IMR-90 (cell line): ENCODE results near the gene GZF1. TPM values are rescaled to one million over a fixed set of nuclear protein-coding genes. Genes with fewer than 3 reads are reported as not detected.

Experiments used
- ATAC-seq: fragments of 200-7000 bp; cut with Tn5 transposase; 2 replicates; pipeline ENCODE4 v1.9.1; 2020; ENCODE audit warnings: low read depth, mild to moderate bottlenecking, moderate library complexity
- BruUV-seq: library from RNA; stranded (reverse); fragments of 400-500 nt; replicated peaks from 2 replicates; lab custom pipeline; 2021; lab: Mats Ljungman, UMichigan
- CTCF ChIA-PET: fragments of 300-600 bp; formaldehyde crosslinking; extraction: SDS; loops from one replicate; lab custom pipeline; 2021; ENCODE audit warnings: antibody characterized with exemption; lab: Yijun Ruan, JAX
- POLR2A ChIA-PET: fragments of 300-600 bp; sonication (Branson Sonifier 250); formaldehyde crosslinking; loops from one replicate; lab custom pipeline; 2022; ENCODE audit warnings: antibody characterized with exemption; ENCODE audit not compliant: unreplicated experiment; lab: Charles Lee
- DNase-seq: peaks from one replicate; pipeline ENCODE4 v3.0.0; 2013
- H2AFZ ChIP-seq: replicated peaks from 2 replicates; pipeline ENCODE3; 2013; ENCODE audit warnings: low read length, mild to moderate bottlenecking; ENCODE audit not compliant: poor library complexity
- H2AK5ac ChIP-seq: 2 replicates; pipeline ENCODE4 v1.6.1; 2013; ENCODE audit warnings: low read depth, low read length, inconsistent platforms
- H2AK9ac ChIP-seq: replicated peaks from 2 replicates; pipeline ENCODE3; 2013; ENCODE audit warnings: mild to moderate bottlenecking, low read depth, low read length, moderate library complexity; ENCODE audit not compliant: poor library complexity
- H2BK120ac ChIP-seq: 2 replicates; pipeline ENCODE4 v1.6.1; 2013; ENCODE audit warnings: low read depth, low read length, inconsistent platforms
- H2BK15ac ChIP-seq: 3 replicates; pipeline ENCODE4 v1.6.1; 2013; ENCODE audit warnings: low read depth, low read length, inconsistent platforms
- H2BK20ac ChIP-seq: 2 replicates; pipeline ENCODE4 v1.6.1; 2013; ENCODE audit warnings: low read depth, mild to moderate bottlenecking, inconsistent platforms, low read length, moderate library complexity
- H2BK5ac ChIP-seq: 2 replicates; pipeline ENCODE4 v1.6.1; 2013; ENCODE audit warnings: mild to moderate bottlenecking, low read depth, low read length, inconsistent platforms; ENCODE audit not compliant: poor library complexity, severe bottlenecking
- H3K14ac ChIP-seq: replicated peaks from 2 replicates; pipeline ENCODE4 v1.6.1; 2013; ENCODE audit warnings: low read depth, low read length, inconsistent platforms
- H3K18ac ChIP-seq: 2 replicates; pipeline ENCODE4 v1.6.1; 2013; ENCODE audit warnings: low read depth, low read length, control low read depth
- H3K23ac ChIP-seq: 2 replicates; pipeline ENCODE4 v1.6.1; 2013; ENCODE audit warnings: low read depth, low read length, inconsistent platforms
- H3K27ac ChIP-seq: 2 replicates; pipeline ENCODE4 v1.5.1; 2013; ENCODE audit warnings: mild to moderate bottlenecking, control low read depth, low read length; ENCODE audit not compliant: insufficient read depth
- H3K27me3 ChIP-seq: 2 replicates; pipeline ENCODE4 v1.6.1; 2013; ENCODE audit warnings: low read length; ENCODE audit not compliant: control insufficient read depth, insufficient read depth
- H3K36me3 ChIP-seq: 2 replicates; pipeline ENCODE4 v1.6.1; 2013; ENCODE audit warnings: low read length, mixed read lengths; ENCODE audit not compliant: control insufficient read depth, insufficient read depth
- H3K4ac ChIP-seq: 2 replicates; pipeline ENCODE4 v1.6.1; 2013; ENCODE audit warnings: low read depth, low read length, inconsistent platforms
- H3K4me1 ChIP-seq: 2 replicates; pipeline ENCODE4 v1.6.1; 2013; ENCODE audit warnings: low read length, mixed read lengths; ENCODE audit not compliant: control insufficient read depth, insufficient read depth
- H3K4me2 ChIP-seq: 2 replicates; pipeline ENCODE4 v1.6.1; 2013; ENCODE audit warnings: low read depth, mild to moderate bottlenecking, control low read depth, low read length, moderate library complexity
- H3K4me3 ChIP-seq: 2 replicates; pipeline ENCODE4 v1.5.1; 2013; ENCODE audit warnings: low read depth, mild to moderate bottlenecking, control low read depth, low read length, moderate library complexity; ENCODE audit not compliant: insufficient read depth
- H3K56ac ChIP-seq: 2 replicates; pipeline ENCODE4 v1.6.1; 2013; ENCODE audit warnings: low read length, inconsistent platforms; ENCODE audit not compliant: insufficient read depth; ENCODE audit errors: extremely low read depth
- H3K79me1 ChIP-seq, 2 experiments: 2 replicates each; pipeline ENCODE4 v1.6.1; 2013; ENCODE audit warnings: low read length in 2 of 2, inconsistent platforms in 1 of 2, low read depth in 1 of 2
- H3K9ac ChIP-seq: 2 replicates; pipeline ENCODE4 v1.6.1; 2013; ENCODE audit warnings: low read depth, low read length, control low read depth
- H3K9me1 ChIP-seq: 2 replicates; pipeline ENCODE4 v1.6.1; 2013; ENCODE audit warnings: low read length, inconsistent platforms; ENCODE audit not compliant: insufficient read depth
- H3K9me3 ChIP-seq: 2 replicates; pipeline ENCODE4 v1.6.1; 2013; ENCODE audit warnings: low read length; ENCODE audit not compliant: control insufficient read depth, insufficient read depth
- H4K20me1 ChIP-seq: 2 replicates; pipeline ENCODE4 v1.6.1; 2013; ENCODE audit warnings: low read length, inconsistent platforms; ENCODE audit not compliant: insufficient read depth
- H4K5ac ChIP-seq: 2 replicates; pipeline ENCODE4 v1.6.1; 2013; ENCODE audit warnings: mild to moderate bottlenecking, low read depth, low read length, control low read depth
- H4K8ac ChIP-seq, 2 experiments: 2 replicates each; pipeline ENCODE4 v1.6.1; 2013; ENCODE audit warnings: low read depth in 2 of 2, low read length in 2 of 2, control low read depth in 1 of 2, inconsistent platforms in 1 of 2
- H4K91ac ChIP-seq: 2 replicates; pipeline ENCODE4 v1.6.1; 2013; ENCODE audit warnings: low read depth, low read length, inconsistent platforms; ENCODE audit not compliant: insufficient read depth
- CEBPB ChIP-seq: IDR thresholded peaks from 2 replicates; pipeline ENCODE4 v1.6.1; 2012; ENCODE audit warnings: low read depth, low read length, improper control_type of control experiment
- FOS ChIP-seq: fragments of 150-350 bp; IDR thresholded peaks from 2 replicates; pipeline ENCODE4 v1.6.1; 2016; ENCODE audit warnings: low read depth, low read length
- MAFK ChIP-seq: IDR thresholded peaks from 2 replicates; pipeline ENCODE4 v1.6.1; 2012; ENCODE audit warnings: low read depth, low read length, improper control_type of control experiment
- MAZ ChIP-seq: IDR thresholded peaks from 2 replicates; pipeline ENCODE4 v1.6.1; 2012; ENCODE audit warnings: low read depth, mild to moderate bottlenecking, low read length, improper control_type of control experiment, moderate library complexity, borderline replicate concordance
- POLR2A ChIP-seq: IDR thresholded peaks from 2 replicates; pipeline ENCODE4 v1.6.1; 2012; ENCODE audit warnings: mild to moderate bottlenecking, low read depth, low read length
- RAD21 ChIP-seq: IDR thresholded peaks from 2 replicates; pipeline ENCODE4 v1.6.1; 2012; ENCODE audit warnings: low read length, improper control_type of control experiment
- USF2 ChIP-seq: fragments of 150-350 bp; IDR thresholded peaks from 2 replicates; pipeline ENCODE4 v1.6.1; 2017; ENCODE audit warnings: mild to moderate bottlenecking, antibody characterized with exemption, low read length, low read depth
- WGBS, 2 experiments: methylation state at CpG; one replicate each; pipeline versions ENCODE4 v1.1.5 to v1.1.7; 2013; ENCODE audit warnings: missing lambda C conversion rate in 2 of 2; ENCODE audit not compliant: insufficient read length in 1 of 2; ENCODE audit errors: extremely low coverage in 2 of 2; 5-methylcytosine and 5-hydroxymethylcytosine counted together
- dilution Hi-C: fragments of 300-500 bp; cut with HindIII; formaldehyde crosslinking; loops from one replicate; pipeline ENCODE4 v1.14.3; 2018; ENCODE audit warnings: low sequenced_read_pairs; ENCODE audit not compliant: unreplicated experiment
- in situ Hi-C: fragments of 300-500 bp; cut with MboI; formaldehyde crosslinking; loops from 3 replicates; pipeline ENCODE4 v1.14.3; 2019; ENCODE audit warnings: low sequenced_read_pairs, inconsistent platforms, mixed read lengths
- intact Hi-C: fragments of 100-400 bp; cut with micrococcal nuclease; formaldehyde crosslinking; loops from 2 replicates; pipeline ENCODE4 v1.10.0; 2022
- polyA plus RNA-seq, 3 experiments: library from polyadenylated mRNA; depleted of rRNA; stranded (reverse); fragments of >200 nt; gene quantifications; 2 replicates each; pipeline ENCODE4 v1.2.3, GENCODE V29; 2012; ENCODE audit warnings: low replicate concordance in 1 of 3
- total RNA-seq: library from RNA; depleted of rRNA; stranded (reverse); fragments of >200 nt; gene quantifications from 2 replicates; pipeline ENCODE4 v1.2.3, GENCODE V29; 2012

GZF1 gene
- total and polyA plus RNA-seq, 2 of the 4 experiments (the other 2 are of a cell fraction): 23.7 to 24.7 TPM

GRCh38 chr20:23415959-23416583 lies 54.1 kb downstream of the GZF1 start:
- Histone ChIP-seq H2BK15ac (no peak overlapping the region), H3K23ac (no peak overlapping the region), H2AK9ac (no peak overlapping the region), H4K20me1 (peaks cover 30% of the 10 kb centered on the region), H3K9ac (no peak overlapping the region), H4K91ac (no peak overlapping the region), H2BK20ac (no peak overlapping the region), H3K36me3 (no peaks in the 10 kb centered on the region), H4K5ac (no peak overlapping the region), H3K18ac (no peak overlapping the region), H3K4me3 (no peak overlapping the region), H3K9me3 (no peaks in the 10 kb centered on the region), H2AFZ (no peak overlapping the region), H2AK5ac (no peak overlapping the region), H3K27me3 (no peaks in the 10 kb centered on the region), H3K4me2 (no peak overlapping the region), H4K8ac (no peak overlapping the region), H3K4ac (no peak overlapping the region), H3K4me1 (peaks cover 8% of the 10 kb centered on the region), H2BK5ac (no peak overlapping the region), H3K56ac (no peak overlapping the region), H3K14ac (no peak overlapping the region), H3K79me1 (peaks cover 3 to 40% of the 10 kb centered on the region in 2 experiments; a peak in 3 of 4 replicates), H3K9me1 (0 out of 2 replicates have a peak, but pooled peaks cover 4% of the 10 kb centered on the region), H2BK120ac (no peak overlapping the region), H3K27ac (no peak overlapping the region)
- ChIA-PET POLR2A (no interaction called here), CTCF (interaction anchor here (0.6 to 1.4 kb wide), 3 partner anchors 31 to 354 kb away, joined by 3 read pairs; partner anchors contain the start of gene NXT1)
- BruUV-seq: no TSS peak
- intact Hi-C loops (no loop called here), dilution Hi-C loops (no loop called here), in situ Hi-C loops (no loop called here)
- no peak for DNase-seq
- WGBS, 2 experiments: no CpG with 5 or more reads among the region's 6 CpGs
- ATAC-seq: no peak
- TF ChIP-seq FOS (no peak), MAFK (no peak), CEBPB (no peak), POLR2A (no peak), USF2 (no peak), RAD21 (no peak), MAZ (no peak)
